GM12878 (cell line): ENCODE measurements around the gene DLG2. TPM values are rescaled to one million over a fixed set of nuclear protein-coding genes. Genes with fewer than 3 reads are reported as not detected.

ENCODE experiments used
- ATAC-seq: fragments of 200-7000 bp; cut with Tn5 transposase; 3 replicates; pipeline ENCODE4 v1.9.1; 2020; ENCODE audit warnings: mild to moderate bottlenecking, moderate library complexity
- BruUV-seq: library from RNA; stranded (reverse); fragments of 400-500 nt; replicated peaks from 2 replicates; lab custom pipeline; 2021; lab: Mats Ljungman, UMichigan
- CTCF ChIA-PET: fragments of 300-600 bp; sonication (Branson Sonifier 250); formaldehyde crosslinking; extraction: SDS; loops from one replicate; lab custom pipeline; 2021; ENCODE audit warnings: inconsistent platforms; lab: Yijun Ruan, JAX
- POLR2A ChIA-PET: fragments of 350-600 bp; formaldehyde crosslinking; extraction: SDS; loops from one replicate; lab custom pipeline; 2021; ENCODE audit warnings: inconsistent platforms; lab: Charles Lee
- RAD21 ChIA-PET: fragments of 300-600 bp; sonication (Branson Sonifier 250); formaldehyde crosslinking; loops from one replicate; lab custom pipeline; 2023; ENCODE audit warnings: antibody characterized with exemption; ENCODE audit not compliant: unreplicated experiment; lab: Charles Lee
- SMC1A ChIA-PET: fragments of 300-600 bp; sonication (Branson Sonifier 250); formaldehyde crosslinking; loops from one replicate; lab custom pipeline; 2023; ENCODE audit not compliant: unreplicated experiment, uncharacterized antibody; lab: Charles Lee
- DNase-seq: peaks from one replicate; pipeline ENCODE4 v3.0.0-alpha.2; 2011; ENCODE audit warnings: low read depth, low spot score
- FAIRE-seq: peaks from 3 replicates; lab custom pipeline; 2011; peaks lifted over from hg19 to GRCh38; lab: Jason Lieb, UNC
- H2AFZ ChIP-seq: 2 replicates; pipeline ENCODE4 v1.6.0; 2011; ENCODE audit warnings: low read depth, low read length, control low read depth; ENCODE audit not compliant: control insufficient read depth
- H3K27ac ChIP-seq: 2 replicates; pipeline ENCODE4 v1.5.1; 2011; ENCODE audit warnings: control low read depth; ENCODE audit not compliant: control insufficient read depth, insufficient read depth
- H3K27me3 ChIP-seq, 2 experiments: replicated peaks in 1 of 2; 2 replicates each; pipeline versions ENCODE4 v1.6.0 to v1.6.1; 2011; ENCODE audit warnings: low read length in 1 of 2; ENCODE audit not compliant: control insufficient read depth in 2 of 2, insufficient read depth in 2 of 2
- H3K36me3 ChIP-seq, 2 experiments: 2 replicates each; pipeline ENCODE4 v1.5.1; 2011; ENCODE audit warnings: low read length in 1 of 2; ENCODE audit not compliant: control insufficient read depth in 2 of 2, insufficient read depth in 2 of 2
- H3K4me1 ChIP-seq: 2 replicates; pipeline ENCODE4 v1.6.1; 2011; ENCODE audit warnings: mild to moderate bottlenecking, low read length, moderate library complexity, mixed read lengths; ENCODE audit not compliant: control insufficient read depth, insufficient read depth
- H3K4me2 ChIP-seq: 2 replicates; pipeline ENCODE4 v1.6.0; 2011; ENCODE audit warnings: control low read depth; ENCODE audit not compliant: control insufficient read depth, insufficient read depth
- H3K4me3 ChIP-seq: fragments of 200-600 bp; sonication (generic); 2 replicates; pipeline ENCODE4 v1.5.1; 2016
- H3K79me2 ChIP-seq: 2 replicates; pipeline ENCODE4 v1.6.0; 2011; ENCODE audit warnings: low read length; ENCODE audit not compliant: control insufficient read depth, insufficient read depth
- H3K9ac ChIP-seq: 2 replicates; pipeline ENCODE4 v1.8.0; 2011; ENCODE audit warnings: low read length, control low read depth, mixed read lengths; ENCODE audit not compliant: control insufficient read depth, insufficient read depth
- H3K9me3 ChIP-seq: replicated peaks from 3 replicates; pipeline ENCODE4 v1.5.1; 2011; ENCODE audit warnings: mild to moderate bottlenecking, low read length; ENCODE audit not compliant: control insufficient read depth, insufficient read depth
- H4K20me1 ChIP-seq: 2 replicates; pipeline ENCODE4 v1.6.0; 2011; ENCODE audit not compliant: control insufficient read depth, insufficient read depth
- ATF7 ChIP-seq: fragments of 450-650 bp; IDR thresholded peaks from 2 replicates; pipeline ENCODE4 v1.6.1; 2016; ENCODE audit warnings: low read depth, mild to moderate bottlenecking
- PRDM15 ChIP-seq: fragments of 450-650 bp; formaldehyde crosslinking; IDR thresholded peaks from 2 replicates; pipeline ENCODE4 v1.4.0; 2020; ENCODE audit warnings: mild to moderate bottlenecking, moderate library complexity
- WGBS: methylation state at CpG from one replicate; pipeline ENCODE4 v1.1.6; 2016; ENCODE audit warnings: low lambda C conversion rate; ENCODE audit not compliant: insufficient replicate concordance, insufficient coverage; ENCODE audit errors: missing lambda C conversion rate; 5-methylcytosine and 5-hydroxymethylcytosine counted together
- in situ Hi-C: fragments of 300-500 bp; cut with MboI; formaldehyde crosslinking; loops from 9 replicates; pipeline ENCODE4 v1.14.3; 2018; ENCODE audit warnings: mixed read lengths
- intact Hi-C: fragments of 100-400 bp; cut with micrococcal nuclease; formaldehyde crosslinking; loops from one replicate; pipeline ENCODE4 v1.14.2; 2022; ENCODE audit not compliant: unreplicated experiment
- polyA plus RNA-seq, 11 experiments: library from polyadenylated mRNA; depleted of rRNA in 4 of 11; unstranded in 6 of 11; stranded (reverse) in 5 of 11; fragments of >200 nt; fragmentation: Nextera tagmentation in 4 of 11; fragmentation: Illumina TruSeq in 1 of 11; extraction: Ambion mirVana in 4 of 11; extraction: Trizol in 1 of 11; gene quantifications; 1 replicate in 1 of 11; 2 replicates in 10 of 11; pipeline versions ENCODE4 v1.2.1 to v1.2.3, GENCODE V29; 2011 to 2016; ENCODE audit warnings: inconsistent platforms in 2 of 11, missing spikeins in 2 of 11, low read depth in 1 of 11
- total RNA-seq, 4 experiments: library from RNA; depleted of rRNA in 3 of 4; stranded (reverse); fragments of >200 nt in 3 of 4; fragmentation: Illumina TruSeq in 1 of 4; extraction: Trizol in 1 of 4; gene quantifications; 2 replicates each; pipeline versions ENCODE4 v1.2.1 to v1.2.3, GENCODE V29; 2013 to 2021

Gene DLG2
- total and polyA plus RNA-seq, 10 of the 15 experiments (the other 5 are each of a cell fraction or from before 2014, with no cell fraction given): 0.09 to 0.98 (median 0.35) TPM

- Histone ChIP-seq H2AFZ (no peak overlapping the region), H3K27ac (no peak overlapping the region)
- WGBS: 0% methylated on average over 2 of the region's 2 CpGs
Observed at GRCh38 chr11:84612645-84613044, 1014.5 kb downstream of the DLG2 start.

More at GRCh38 chr11:84612645-84613044, 1014.5 kb downstream of the DLG2 start:
- ChIA-PET CTCF (no interaction called here), RAD21 (no interaction called here), SMC1A (no interaction called here)
- Histone ChIP-seq H3K4me3 (no peak overlapping the region), H3K79me2 (no peaks in the 10 kb centered on the region), H3K4me1 (no peaks in the 10 kb centered on the region), H4K20me1 (no peaks in the 10 kb centered on the region)
- DNase-seq: no peak
- TF ChIP-seq PRDM15 (CRISPR knock-in tag): no peak
- peak; percentile 38; the same call in 1 of the 2 replicates for TF ChIP-seq ATF7
- TF ChIP-seq, all 136 proteins: peak for 1
- POLR2A ChIA-PET: no interaction called here
- ATAC-seq (no peak), FAIRE-seq (no peak)
- intact Hi-C loops: no loop called here
- in situ Hi-C loops: no loop called here
- Histone ChIP-seq H3K36me3 (no peaks in the 10 kb centered on the region), H3K9ac (no peak overlapping the region), H3K9me3 (no peaks in the 10 kb centered on the region), H3K27me3 (no peaks in the 10 kb centered on the region), H3K4me2 (no peak overlapping the region)
- no TSS peak for BruUV-seq
